NCI-H510A (cell line): ENCODE results near the gene KCNJ13.
"Not testable (repeated sequence)": the region's sequence is repeated elsewhere in the genome, so short reads cannot be mapped to it uniquely, and the experiment has no call there.

Source experiments
- DNase-seq: peaks from one replicate; lab custom pipeline; 2025; lab: John Stamatoyannopoulos, UW

The KCNJ13 gene

GRCh38 chr2:232767866-232768265, 8.5 kb downstream of the KCNJ13 start:
- DNase-seq, result no peak

- DNase-seq, result peak; percentile 43
Measured at GRCh38 chr2:232761301-232761907, 15.0 kb downstream of the KCNJ13 start.

GRCh38 chr2:232757905-232758304, 18.5 kb downstream of the KCNJ13 start:
- no peak for DNase-seq

GRCh38 chr2:232750135-232750671, 26.2 kb downstream of the KCNJ13 start:
- no peak for DNase-seq

- DNase-seq, result no peak
Measured at GRCh38 chr2:232749331-232749730, 27.0 kb downstream of the KCNJ13 start.

GRCh38 chr2:232748038-232748437, 28.3 kb downstream of the KCNJ13 start:
- no peak for DNase-seq

GRCh38 chr2:232744963-232745362, 31.4 kb downstream of the KCNJ13 start:
- DNase-seq, result no peak

GRCh38 chr2:232741972-232742371, 34.4 kb downstream of the KCNJ13 start:
- DNase-seq, result no peak

- no peak for DNase-seq
Measured at GRCh38 chr2:232741294-232741693, 35.1 kb downstream of the KCNJ13 start.

GRCh38 chr2:232731470-232731869, 44.9 kb downstream of the KCNJ13 start:
- no peak for DNase-seq

- no peak for DNase-seq
Measured at GRCh38 chr2:232728785-232729184, 47.6 kb downstream of the KCNJ13 start.

GRCh38 chr2:232723027-232723426, 53.3 kb downstream of the KCNJ13 start:
- no peak for DNase-seq

- no peak for DNase-seq
Measured at GRCh38 chr2:232721882-232722281, 54.5 kb downstream of the KCNJ13 start.

GRCh38 chr2:232721261-232721660, 55.1 kb downstream of the KCNJ13 start:
- DNase-seq, result no peak

- not testable (repeated sequence) for DNase-seq
Measured at GRCh38 chr2:232720056-232720455, 56.3 kb downstream of the KCNJ13 start.
